Measurements from ENCODE around the gene PHLDA2.
"Not testable (repeated sequence)": the region's sequence is repeated elsewhere in the genome, so short reads cannot be mapped to it uniquely, and the experiment has no call there.

PHLDA2 gene

DNA sequence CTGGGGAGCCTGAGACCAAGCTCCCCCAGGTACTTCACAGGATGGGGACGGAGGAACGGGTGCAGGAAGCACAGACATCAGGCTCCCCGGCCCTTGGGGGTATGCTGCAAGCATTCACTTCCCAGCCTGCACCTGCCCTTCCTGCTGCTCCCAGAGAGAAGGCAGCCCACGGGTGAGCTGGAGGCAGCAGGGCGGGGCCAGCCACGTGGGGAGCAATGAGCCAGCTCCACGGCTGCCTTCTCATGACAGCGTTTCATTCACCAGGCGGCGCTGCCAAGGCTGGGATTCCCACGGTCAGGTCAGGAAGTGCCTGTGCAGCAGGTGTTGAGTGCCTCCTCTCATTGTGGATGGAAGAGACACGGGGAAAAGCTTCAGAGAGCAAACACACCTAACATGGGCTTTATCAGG is 14.5 kb upstream of the PHLDA2 start:
- Histone ChIP-seq H3K27me3 (ENCODE audit: insufficient read depth, low read length) (no peaks in the 10 kb centered on the region), H3K4me1 (ENCODE audit: insufficient read depth, low read length) (peaks cover 11% of the 10 kb centered on the region; the same call in 1 of the 2 replicates), H3K36me3 (ENCODE audit: insufficient read depth, low read depth, low read length) (peaks cover 41% of the 10 kb centered on the region), H3K4me3 (ENCODE audit: low read length) (no peak overlapping the region), H3K9ac (ENCODE audit: low read depth, low read length) (no peak overlapping the region), H3K9me3 (ENCODE audit: insufficient read depth, low read depth, low read length) (peaks cover 13% of the 10 kb centered on the region), H3K27ac (ENCODE audit: low read length) (no peak overlapping the region)

DNA sequence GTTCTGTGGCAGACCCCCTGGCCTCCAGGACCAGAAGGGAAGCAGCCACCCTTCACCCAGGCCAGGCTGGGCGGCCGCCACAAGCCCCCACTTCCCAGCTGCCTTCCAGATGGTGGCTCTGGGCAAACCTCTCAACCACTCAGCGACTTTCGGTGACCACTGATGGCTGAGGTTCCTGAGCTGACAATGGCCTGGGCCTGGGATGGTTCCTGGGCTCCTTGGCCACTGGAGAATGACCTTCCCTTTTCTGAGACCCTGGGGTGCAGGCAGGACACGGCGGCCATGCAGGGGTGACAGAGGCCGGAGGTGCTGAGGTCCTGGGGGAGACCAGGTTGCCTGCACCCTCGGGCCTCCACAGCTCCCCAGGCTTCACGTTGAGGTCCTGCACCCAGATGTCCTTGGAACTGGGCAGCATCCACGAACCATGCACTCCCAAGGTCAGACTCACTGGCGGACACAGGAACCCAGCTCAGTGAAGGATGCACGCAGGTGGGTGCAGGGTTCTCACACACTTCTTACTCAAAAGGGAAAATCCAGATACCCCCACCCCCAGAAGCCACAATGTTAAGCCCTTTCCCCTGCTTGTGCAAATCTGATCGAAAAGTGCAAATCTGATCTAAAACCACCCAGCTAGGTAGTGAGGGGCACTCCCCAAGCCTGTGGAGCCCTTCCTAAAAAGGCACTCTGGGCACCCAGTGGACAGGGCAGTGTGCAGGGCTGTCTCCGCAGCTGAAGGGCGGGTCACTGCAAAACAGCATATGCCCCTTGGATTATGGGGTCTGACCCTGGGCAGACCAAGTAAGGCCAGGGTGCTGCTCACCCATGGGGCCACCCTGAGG is 13.9 kb upstream of the PHLDA2 start:
- H3K4me1 ChIP-seq (ENCODE audit: insufficient read depth, low read length), result peaks cover 11% of the 10 kb centered on the region; the same call in 1 of the 2 replicates
- H3K4me3 ChIP-seq (ENCODE audit: low read length), result no peak overlapping the region
- peaks cover 20% of the 10 kb centered on the region for H3K9me3 ChIP-seq (ENCODE audit: insufficient read depth, low read depth, low read length)
- H3K9ac ChIP-seq (ENCODE audit: low read depth, low read length), result no peak overlapping the region
- no peaks in the 10 kb centered on the region for H3K27me3 ChIP-seq (ENCODE audit: insufficient read depth, low read length)
- no peak overlapping the region for H3K27ac ChIP-seq (ENCODE audit: low read length)
- H3K36me3 ChIP-seq (ENCODE audit: insufficient read depth, low read depth, low read length), result peaks cover 34% of the 10 kb centered on the region

DNA sequence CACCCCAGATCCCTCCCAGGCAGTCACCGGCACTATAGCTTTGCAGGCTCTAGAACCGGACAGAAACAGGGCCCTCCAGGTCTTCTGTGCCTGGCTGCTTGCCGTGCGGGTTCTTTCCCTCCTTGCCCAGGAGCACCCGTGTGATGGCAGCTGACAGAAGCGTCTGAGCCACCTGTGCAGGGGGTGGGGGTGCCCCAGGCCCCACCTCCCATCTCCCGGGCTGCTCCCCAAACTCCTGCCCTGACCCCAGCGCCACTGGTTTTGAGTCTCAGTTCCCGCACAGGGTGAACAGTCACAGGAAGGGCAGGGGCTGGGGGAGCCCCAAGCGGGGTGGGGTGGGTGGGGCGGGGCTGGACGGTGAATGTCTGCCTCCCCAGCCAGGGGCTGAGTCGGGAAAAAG is 13.2 kb upstream of the PHLDA2 start:
- Histone ChIP-seq H3K27me3 (ENCODE audit: insufficient read depth, low read length) (no peaks in the 10 kb centered on the region), H3K4me1 (ENCODE audit: insufficient read depth, low read length) (peaks cover 10% of the 10 kb centered on the region; the same call in 1 of the 2 replicates), H3K4me3 (ENCODE audit: low read length) (no peak overlapping the region), H3K36me3 (ENCODE audit: insufficient read depth, low read depth, low read length) (peaks cover 28% of the 10 kb centered on the region), H3K9me3 (ENCODE audit: insufficient read depth, low read depth, low read length) (peaks cover 26% of the 10 kb centered on the region), H3K27ac (ENCODE audit: low read length) (no peak overlapping the region), H3K9ac (ENCODE audit: low read depth, low read length) (no peak overlapping the region)

DNA sequence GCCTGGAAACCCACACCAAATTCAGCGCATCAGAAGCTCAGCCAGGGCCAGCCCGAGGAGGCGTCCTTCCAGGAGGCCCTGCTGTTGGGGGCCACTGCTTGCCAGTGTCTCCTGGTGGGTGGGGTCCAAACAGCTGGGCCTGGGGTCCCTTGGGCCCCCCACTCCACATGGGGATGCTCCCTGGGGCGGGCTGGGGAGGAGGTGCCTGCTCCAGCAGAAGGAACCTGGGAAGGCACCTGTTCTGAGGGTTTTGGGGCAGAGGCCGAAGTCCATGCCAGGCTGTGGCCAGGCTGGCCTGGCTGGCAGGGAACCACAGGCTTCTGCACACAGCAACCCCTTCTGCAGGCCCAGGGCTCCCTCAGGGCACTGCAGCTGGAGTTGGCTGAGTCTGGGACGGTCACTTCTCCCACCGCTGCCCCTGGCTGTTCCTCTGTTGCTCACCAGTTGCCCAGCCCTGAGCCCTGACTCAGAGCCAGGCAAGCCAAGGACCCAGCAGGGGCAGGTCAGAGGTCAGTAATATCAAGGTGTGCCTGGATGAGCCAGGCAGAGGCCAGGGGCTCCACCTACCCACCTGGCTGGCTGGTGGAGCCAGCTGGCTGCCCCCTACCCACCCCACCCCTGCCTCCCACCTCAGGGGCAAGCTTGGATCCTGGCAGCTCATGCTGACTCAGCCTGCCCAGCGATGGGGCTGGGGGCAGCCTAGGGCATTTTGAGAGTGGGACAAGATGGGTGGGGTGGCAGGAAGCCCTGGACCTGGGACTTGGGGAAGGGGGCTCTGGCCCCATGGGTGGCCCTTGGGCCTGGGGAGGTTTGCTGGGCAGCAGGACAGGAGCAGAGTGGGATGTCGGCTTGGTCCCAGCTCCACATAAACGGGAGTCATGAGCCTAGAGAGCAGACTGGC is 12.0 kb upstream of the PHLDA2 start:
- peaks cover 23% of the 10 kb centered on the region for H3K36me3 ChIP-seq (ENCODE audit: insufficient read depth, low read depth, low read length)
- peaks cover 33% of the 10 kb centered on the region for H3K9me3 ChIP-seq (ENCODE audit: insufficient read depth, low read depth, low read length)
- H3K27me3 ChIP-seq (ENCODE audit: insufficient read depth, low read length), result no peaks in the 10 kb centered on the region
- H3K4me3 ChIP-seq (ENCODE audit: low read length), result no peak overlapping the region
- peaks cover 6% of the 10 kb centered on the region; the same call in 1 of the 2 replicates for H3K4me1 ChIP-seq (ENCODE audit: insufficient read depth, low read length)
- no peak overlapping the region for H3K9ac ChIP-seq (ENCODE audit: low read depth, low read length)
- no peak overlapping the region for H3K27ac ChIP-seq (ENCODE audit: low read length)

DNA sequence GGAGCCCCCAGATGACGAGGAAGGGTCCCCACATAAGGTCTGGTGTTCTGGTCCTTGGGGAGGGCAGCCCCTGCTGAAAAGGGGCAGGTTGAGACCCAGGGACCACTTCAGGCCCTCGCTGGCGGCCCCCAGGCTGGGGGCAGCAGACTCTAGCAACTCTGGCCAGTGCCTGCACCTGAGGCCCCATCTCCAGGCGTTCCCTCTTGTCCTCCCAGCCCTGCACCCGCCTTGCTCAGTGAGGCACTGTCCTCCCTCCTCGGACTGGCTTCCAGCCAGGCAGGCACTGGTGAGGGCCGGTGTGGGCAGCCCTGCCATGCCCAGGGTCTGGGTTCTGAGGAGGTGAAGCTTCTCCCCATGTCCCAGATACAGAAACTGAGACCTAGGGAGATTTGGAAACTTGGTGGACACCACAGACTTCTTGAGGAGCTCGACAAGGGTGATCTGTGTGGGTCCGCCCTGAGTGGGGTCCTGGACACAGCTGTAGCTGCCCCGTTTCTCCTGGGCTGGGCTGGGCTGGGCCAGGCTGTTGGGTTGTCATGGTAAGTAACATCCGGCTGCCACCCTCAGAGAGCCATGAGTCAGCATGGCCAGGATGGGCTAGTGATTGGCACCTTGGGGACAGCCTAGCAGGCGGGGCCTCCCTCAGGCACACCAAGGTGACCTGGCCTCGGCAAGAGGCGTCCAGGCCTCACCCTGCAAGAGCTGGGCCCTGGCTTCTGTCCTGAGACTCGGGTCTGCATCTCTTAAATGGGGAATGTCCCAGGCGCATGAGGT is 11.1 kb upstream of the PHLDA2 start:
- Histone ChIP-seq H3K36me3 (ENCODE audit: insufficient read depth, low read depth, low read length) (peaks cover 23% of the 10 kb centered on the region), H3K27me3 (ENCODE audit: insufficient read depth, low read length) (no peaks in the 10 kb centered on the region), H3K9me3 (ENCODE audit: insufficient read depth, low read depth, low read length) (peaks cover 33% of the 10 kb centered on the region), H3K4me1 (ENCODE audit: insufficient read depth, low read length) (peaks cover 6% of the 10 kb centered on the region; the same call in 1 of the 2 replicates), H3K27ac (ENCODE audit: low read length) (no peak overlapping the region), H3K4me3 (ENCODE audit: low read length) (no peak overlapping the region), H3K9ac (ENCODE audit: low read depth, low read length) (no peak overlapping the region)

DNA sequence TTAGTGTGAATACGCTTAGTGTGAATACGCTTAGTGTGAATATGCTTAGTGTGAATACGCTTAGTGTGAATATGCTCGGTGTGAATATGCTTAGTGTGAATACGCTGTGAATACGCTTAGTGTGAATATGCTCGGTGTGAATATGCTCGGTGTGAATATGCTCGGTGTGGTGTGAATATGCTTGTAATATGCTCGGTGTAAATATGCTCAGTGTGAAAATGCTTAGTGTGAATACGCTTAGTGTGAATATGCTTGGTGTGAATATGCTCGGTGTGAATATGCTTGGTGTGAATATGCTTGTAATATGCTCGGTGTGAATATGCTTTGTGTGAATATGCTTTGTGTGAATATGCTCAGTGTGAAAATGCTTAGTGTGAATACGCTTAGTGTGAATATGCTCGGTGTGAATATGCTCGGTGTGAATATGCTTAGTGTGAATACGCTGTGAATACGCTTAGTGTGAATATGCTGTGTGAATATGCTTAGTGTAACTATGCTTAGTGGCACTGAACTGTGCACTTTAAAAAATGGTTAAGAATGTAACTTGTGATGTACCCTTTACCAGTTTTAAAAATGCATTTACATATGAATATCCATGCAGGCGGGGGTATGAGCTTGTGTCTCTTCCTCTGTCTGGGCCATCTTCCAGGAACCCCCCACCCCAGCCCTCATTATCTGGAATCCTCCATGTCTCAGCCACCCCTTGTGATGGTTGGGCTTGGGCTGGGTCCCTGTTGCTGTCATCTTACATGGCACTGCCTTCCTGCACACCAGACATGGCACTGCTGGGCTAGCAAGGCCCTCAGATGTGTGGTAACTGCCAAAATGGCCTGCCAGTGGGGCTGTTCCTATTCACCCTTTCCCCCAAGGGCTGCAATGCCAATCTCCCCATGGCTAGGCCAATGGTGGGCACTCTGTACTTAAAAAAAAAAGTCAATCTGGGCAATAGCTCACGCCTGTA is 9.5 kb upstream of the PHLDA2 start:
- not testable (repeated sequence) for H3K27ac ChIP-seq (ENCODE audit: low read length); H3K4me3 ChIP-seq (ENCODE audit: low read length); H3K36me3 ChIP-seq (ENCODE audit: insufficient read depth, low read depth, low read length); H3K4me1 ChIP-seq (ENCODE audit: insufficient read depth, low read length); H3K9ac ChIP-seq (ENCODE audit: low read depth, low read length); H3K27me3 ChIP-seq (ENCODE audit: insufficient read depth, low read length)
- peaks cover 33% of the 10 kb centered on the region for H3K9me3 ChIP-seq (ENCODE audit: insufficient read depth, low read depth, low read length)

DNA sequence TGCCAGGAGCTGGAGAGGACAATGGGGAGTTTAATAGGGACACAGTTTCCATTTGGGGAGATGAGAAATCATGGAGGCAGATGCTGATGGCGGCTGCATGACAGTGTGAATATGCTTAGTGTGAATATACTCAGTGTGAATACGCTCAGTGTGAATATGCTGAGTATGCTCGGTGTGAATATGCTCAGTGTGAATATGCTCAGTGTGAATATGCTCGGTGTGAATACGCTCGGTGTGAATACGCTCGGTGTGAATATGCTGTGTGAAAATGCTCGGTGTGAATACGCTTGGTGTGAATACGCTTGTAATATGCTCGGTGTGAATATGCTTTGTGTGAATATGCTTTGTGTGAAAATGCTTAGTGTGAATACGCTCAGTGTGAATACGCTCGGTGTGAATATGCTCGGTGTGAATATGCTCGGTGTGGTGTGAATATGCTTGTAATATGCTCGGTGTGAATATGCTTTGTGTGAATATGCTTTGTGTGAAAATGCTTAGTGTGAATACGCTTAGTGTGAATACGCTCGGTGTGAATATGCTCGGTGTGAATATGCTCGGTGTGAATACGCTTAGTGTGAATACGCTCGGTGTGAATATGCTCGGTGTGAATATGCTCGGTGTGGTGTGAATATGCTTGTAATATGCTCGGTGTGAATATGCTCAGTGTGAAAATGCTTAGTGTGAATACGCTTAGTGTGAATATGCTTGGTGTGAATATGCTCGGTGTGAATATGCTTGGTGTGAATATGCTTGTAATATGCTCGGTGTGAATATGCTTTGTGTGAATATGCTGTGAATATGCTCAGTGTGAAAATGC is 8.6 kb upstream of the PHLDA2 start:
- H3K36me3 ChIP-seq (ENCODE audit: insufficient read depth, low read depth, low read length); H3K9ac ChIP-seq (ENCODE audit: low read depth, low read length); H3K27ac ChIP-seq (ENCODE audit: low read length); H3K4me3 ChIP-seq (ENCODE audit: low read length); H3K27me3 ChIP-seq (ENCODE audit: insufficient read depth, low read length); H3K4me1 ChIP-seq (ENCODE audit: insufficient read depth, low read length): not testable (repeated sequence)
- H3K9me3 ChIP-seq (ENCODE audit: insufficient read depth, low read depth, low read length), result peaks cover 33% of the 10 kb centered on the region

DNA sequence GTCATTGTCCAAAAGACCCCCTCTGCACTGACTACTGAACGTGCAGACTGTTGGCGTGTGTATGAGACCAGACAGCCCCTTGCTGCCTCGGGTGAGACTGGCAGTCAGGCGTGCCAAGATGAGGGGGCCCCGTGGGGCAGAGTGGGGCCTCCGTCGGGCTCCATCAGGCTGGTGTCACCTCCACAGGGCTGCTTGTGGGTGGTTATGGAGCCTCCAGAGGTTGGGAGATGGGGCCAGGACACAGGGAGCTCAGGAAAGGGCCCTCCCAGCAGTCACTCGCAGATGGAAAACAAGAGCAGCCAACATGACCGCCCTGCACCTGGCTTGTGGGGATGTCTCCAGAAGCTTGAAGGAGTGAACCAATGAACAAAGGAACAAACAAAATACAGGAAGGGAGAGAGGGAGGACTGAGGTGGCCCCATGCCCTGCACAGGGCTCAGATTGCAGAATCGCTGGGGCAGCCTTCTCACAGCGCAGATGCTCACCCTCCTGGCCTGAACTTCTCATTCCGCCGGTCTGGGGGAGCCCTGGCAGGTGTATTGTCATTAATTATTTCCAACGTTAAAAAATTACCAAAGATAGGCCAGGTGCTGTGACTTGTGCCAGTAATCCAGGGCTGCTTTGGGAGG is 5.5 kb upstream of the PHLDA2 start:
- Histone ChIP-seq H3K4me3 (ENCODE audit: low read length) (no peak overlapping the region), H3K9ac (ENCODE audit: low read depth, low read length) (no peak overlapping the region)

DNA sequence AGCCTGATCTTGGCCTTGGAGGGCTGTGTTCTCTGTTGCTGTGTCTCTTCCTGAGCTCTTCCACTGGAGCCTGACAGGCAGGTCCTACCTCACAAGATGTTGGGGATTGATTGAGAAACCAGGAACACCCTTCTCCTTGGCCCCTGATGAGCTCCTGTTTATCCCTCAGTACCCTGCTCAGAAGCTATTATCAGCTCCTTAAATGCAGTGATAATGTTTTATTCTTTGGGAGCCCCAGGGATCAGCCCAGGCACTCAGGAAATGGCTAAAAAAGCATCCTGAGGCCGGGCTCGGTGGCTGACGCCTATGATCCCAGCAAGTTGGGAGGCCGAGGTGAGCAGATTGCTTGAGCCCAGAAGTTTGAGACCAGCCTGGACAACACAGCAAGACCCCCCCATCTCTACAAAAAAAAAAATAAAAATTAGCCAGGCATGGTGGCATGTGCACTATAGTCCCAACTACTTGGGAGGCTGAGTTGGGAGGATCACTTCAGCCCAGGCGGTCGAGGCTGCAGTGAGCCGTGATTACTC is 4.9 kb upstream of the PHLDA2 start:
- Histone ChIP-seq H3K9me3 (ENCODE audit: insufficient read depth, low read depth, low read length) (peaks cover 23% of the 10 kb centered on the region), H3K27ac (ENCODE audit: low read length) (no peak overlapping the region), H3K36me3 (ENCODE audit: insufficient read depth, low read depth, low read length) (no peaks in the 10 kb centered on the region), H3K9ac (ENCODE audit: low read depth, low read length) (no peak overlapping the region), H3K4me3 (ENCODE audit: low read length) (no peak overlapping the region), H3K4me1 (ENCODE audit: insufficient read depth, low read length) (0 out of 2 replicates have a peak, but pooled peaks cover 4% of the 10 kb centered on the region), H3K27me3 (ENCODE audit: insufficient read depth, low read length) (peaks cover 29% of the 10 kb centered on the region)

More for the DNA sequence above, 5.5 kb upstream of the PHLDA2 start:
- Histone ChIP-seq H3K4me1 (ENCODE audit: insufficient read depth, low read length) (0 out of 2 replicates have a peak, but pooled peaks cover 4% of the 10 kb centered on the region), H3K36me3 (ENCODE audit: insufficient read depth, low read depth, low read length) (no peaks in the 10 kb centered on the region), H3K27me3 (ENCODE audit: insufficient read depth, low read length) (peaks cover 22% of the 10 kb centered on the region), H3K27ac (ENCODE audit: low read length) (no peak overlapping the region), H3K9me3 (ENCODE audit: insufficient read depth, low read depth, low read length) (peaks cover 29% of the 10 kb centered on the region)
